A549 treated with DMSO at 1 μM for 4 hours (cell line): Measurements from ENCODE around the gene DDT. TPM values are rescaled to one million over a fixed set of nuclear protein-coding genes. Genes with fewer than 3 reads are reported as not detected.

ENCODE experiments used
- total RNA-seq: library from RNA; stranded (reverse); fragments of 200-300 nt; extraction: Qiagen RNA extraction; gene quantifications from 5 replicates; pipeline ENCODE4 v1.2.3, GENCODE V29; 2022; ENCODE audit warnings: low read depth

The DDT gene
- 103 to 162 TPM (median 139 TPM) in 5 replicates for total RNA-seq

GRCh38 chr22:23974345-23974744, at the start of gene DDT:
Gene DDT, minus strand, starts transcription at chr22:23974441. Its CDS starts 27 bp downstream, at chr22:23974414.

GRCh38 chr22:24005201-24005600, 31.0 kb upstream of the DDT start, which contains the start of gene GSTT4:
Gene GSTT4, minus strand, starts transcription at chr22:24005453. Its CDS starts 97 bp downstream, at chr22:24005356.

GRCh38 chr22:23979557-23980240, 5.5 kb upstream of the DDT start, which contains the start of gene GSTT2:
Gene GSTT2, plus strand, starts transcription at chr22:23980134.

GRCh38 chr22:23966568-23966967, 7.7 kb downstream of the DDT start, which contains the start of gene DDTL:
Gene DDTL, plus strand, starts transcription at chr22:23966888. Its CDS starts 27 bp downstream, at chr22:23966915.

GRCh38 chr22:23961084-23961771, 13.0 kb downstream of the DDT start, which contains the start of gene GSTT2B:
Gene GSTT2B, minus strand, starts transcription at chr22:23961195. Its CDS starts 64 bp downstream, at chr22:23961131.

Other genes starting within 250 kb of the DDT start
- 0.99 to 1.3 TPM (median 1.2 TPM) in 5 replicates for gene ZNF70, start 223.3 kb downstream of the DDT start, total RNA-seq
- gene VPREB3, start 220.0 kb downstream of the DDT start, total RNA-seq = 0.51 to 0.87 TPM (median 0.64 TPM) in 5 replicates
- not detected in 5 replicates for gene C22orf15, start 211.5 kb downstream of the DDT start, total RNA-seq
- gene CHCHD10, start 206.5 kb downstream of the DDT start, total RNA-seq = 84.1 to 177 TPM (median 168 TPM) in 5 replicates
- 0.11 to 0.23 TPM (median 0.14 TPM) in 5 replicates for gene MMP11, start 201.6 kb downstream of the DDT start, total RNA-seq
- 47.3 to 58.2 TPM (median 50.3 TPM) in 5 replicates for gene SMARCB1, start 187.5 kb downstream of the DDT start, total RNA-seq
- gene DERL3, start 135.4 kb downstream of the DDT start, total RNA-seq = 0.43 to 0.69 TPM (median 0.47 TPM) in 5 replicates
- 8.7 to 10.0 TPM (median 9.7 TPM) in 5 replicates for gene SLC2A11, start 116.6 kb downstream of the DDT start, total RNA-seq
- gene MIF, start 80.1 kb downstream of the DDT start, total RNA-seq = 485 to 881 TPM (median 831 TPM) in 5 replicates
- 0.17 to 0.54 TPM (median 0.26 TPM) in 5 replicates for gene GSTT2B, start 13.2 kb downstream of the DDT start, total RNA-seq
- gene DDTL, start 7.6 kb downstream of the DDT start, total RNA-seq = 1.6 to 1.9 TPM (median 1.7 TPM) in 5 replicates
- not detected in 5 replicates for gene GSTT2, start 5.7 kb upstream of the DDT start, total RNA-seq
- not detected in 5 replicates for gene GSTT4, start 31.0 kb upstream of the DDT start, total RNA-seq
- 17.3 to 22.7 TPM (median 20.2 TPM) in 5 replicates for gene CABIN1, start 36.9 kb upstream of the DDT start, total RNA-seq
- 54.2 to 70.2 TPM (median 58.4 TPM) in 5 replicates for gene SUSD2, start 207.0 kb upstream of the DDT start, total RNA-seq